ENCODE results near the gene REXO1. TPM values are rescaled to one million over a fixed set of nuclear protein-coding genes. Genes with fewer than 3 reads are reported as not detected.
A peak's percentile ranks its signal among the peaks of the same experiment; 100 is the strongest.
"Not testable (repeated sequence)": the region's sequence is repeated elsewhere in the genome, so short reads cannot be mapped to it uniquely, and the experiment has no call there.

REXO1 gene
- polyA plus RNA-seq, 1 donor, result 24.2 TPM

GRCh38 chr19:1813192-1814182 lies 34.8 kb downstream of the REXO1 start:
- no peak for DNase-seq

GRCh38 chr19:1812426-1813191 lies 35.7 kb downstream of the REXO1 start:
- peak; percentile 83 for DNase-seq

- no peak for DNase-seq
These were observed 36.3 kb downstream of the REXO1 start, which contains the start of gene ATP8B3 for GRCh38 chr19:1811942-1812425. ATP8B3 (minus strand) TSS chr19:1812276; CDS start chr19:1811736, 540 bp downstream.

GRCh38 chr19:1811472-1811894 lies 36.8 kb downstream of the REXO1 start:
- DNase-seq, result no peak

- DNase-seq, result no peak
These were observed 37.7 kb downstream of the REXO1 start for GRCh38 chr19:1810439-1811160.

- DNase-seq, result no peak
These were observed 38.6 kb downstream of the REXO1 start for GRCh38 chr19:1809678-1810077.

GRCh38 chr19:1808395-1808731 lies 39.9 kb downstream of the REXO1 start:
- no peak for DNase-seq

GRCh38 chr19:1807695-1808394 lies 40.4 kb downstream of the REXO1 start:
- no peak for DNase-seq

GRCh38 chr19:1807030-1807694 lies 41.1 kb downstream of the REXO1 start:
- DNase-seq, result no peak

GRCh38 chr19:1806184-1807029 lies 41.9 kb downstream of the REXO1 start:
- DNase-seq, result no peak

GRCh38 chr19:1805401-1806183 lies 42.7 kb downstream of the REXO1 start:
- no peak for DNase-seq

GRCh38 chr19:1804858-1805257 lies 43.4 kb downstream of the REXO1 start:
- DNase-seq, result no peak

GRCh38 chr19:1799695-1800342 lies 48.5 kb downstream of the REXO1 start:
- DNase-seq, result no peak

GRCh38 chr19:1797313-1797712 lies 51.0 kb downstream of the REXO1 start:
- not testable (repeated sequence) for DNase-seq

- DNase-seq, result no peak
These were observed 51.7 kb downstream of the REXO1 start for GRCh38 chr19:1796395-1797142.

- DNase-seq, result no peak
These were observed 53.7 kb downstream of the REXO1 start for GRCh38 chr19:1794424-1795172.

GRCh38 chr19:1791879-1792278 lies 56.4 kb downstream of the REXO1 start:
- no peak for DNase-seq

Measured in hindlimb muscle (tissue), 1 donor.